ENCODE data around the gene INPP4B. TPM values are rescaled to one million over a fixed set of nuclear protein-coding genes. Genes with fewer than 3 reads are reported as not detected.
A peak's percentile ranks its signal among the peaks of the same experiment; 100 is the strongest.

Gene INPP4B
- total RNA-seq, 2 experiments from 2014 or later: 63.9 to 64.9 TPM

GRCh38 chr4:142292231-142292630, 553.9 kb downstream of the INPP4B start:
- H3K27me3 Mint-ChIP-seq: no peaks in the 10 kb centered on the region
- H3K27ac Mint-ChIP-seq: no peak overlapping the region
- CTCF ChIA-PET: interaction anchor here (1.1 kb wide), 1 partner anchor 17 kb away, joined by 4 read pairs; no protein-coding TSS in a partner anchor
- intact Hi-C loops (cut with micrococcal nuclease): no loop called here
- H3K4me1 Mint-ChIP-seq (ENCODE audit: low read depth): peaks cover 70% of the 10 kb centered on the region
- peaks cover 4% of the 10 kb centered on the region for H3K9me3 Mint-ChIP-seq
- no peak for DNase-seq
- no peak overlapping the region for H3K4me3 Mint-ChIP-seq
- peaks cover 38% of the 10 kb centered on the region for H3K36me3 Mint-ChIP-seq
- POLR2A ChIA-PET: no interaction called here

DNA sequence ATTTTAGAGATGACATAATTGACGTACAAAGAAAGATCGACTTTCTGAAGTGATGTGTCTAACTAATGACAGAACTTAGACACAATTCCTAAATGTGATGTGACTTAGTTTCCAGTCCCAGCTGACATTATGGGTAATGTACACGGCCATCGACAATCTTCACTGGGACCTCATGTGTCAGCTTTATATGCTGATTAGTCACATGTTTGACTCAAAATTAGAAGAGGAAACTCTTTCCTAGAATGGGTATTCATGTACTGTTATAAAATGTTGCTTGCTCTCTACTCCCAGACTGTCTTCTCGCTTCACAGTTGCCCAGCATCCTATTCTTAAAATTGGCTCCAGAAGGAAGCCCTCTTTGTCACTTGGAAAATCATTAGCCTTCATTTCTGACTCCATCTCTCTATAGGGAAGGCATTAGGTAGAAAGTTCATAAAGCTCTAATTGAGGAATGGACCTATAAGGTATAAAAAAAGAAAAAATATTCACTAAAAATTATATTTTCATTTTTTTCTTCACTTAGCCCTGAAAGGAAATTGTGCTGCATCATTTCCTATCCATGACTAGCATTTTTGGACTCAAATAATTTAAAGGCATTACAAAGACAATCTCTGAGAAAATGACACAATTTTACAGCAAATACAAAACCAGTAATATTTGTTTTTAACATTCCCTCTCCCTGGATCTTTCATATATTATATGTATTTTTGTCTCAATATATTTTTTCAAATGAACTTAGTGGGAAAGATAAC, 554.6 kb downstream of the INPP4B start:
- peak overlapping the region; percentile 43 for H3K27ac Mint-ChIP-seq
- peaks cover 68% of the 10 kb centered on the region for H3K4me1 Mint-ChIP-seq (ENCODE audit: low read depth)
- ChIA-PET POLR2A (interaction anchor here (1.0 kb wide), 1 partner anchor 26 kb away, joined by 3 read pairs; no protein-coding TSS in a partner anchor), CTCF (interaction anchor here (0.7 to 1.7 kb wide), 3 partner anchors 9 to 62 kb away, joined by 3 to 9 read pairs (median 4); no protein-coding TSS in a partner anchor)
- H3K4me3 Mint-ChIP-seq: no peak overlapping the region
- intact Hi-C loops (cut with micrococcal nuclease): loop anchor here (1.0 kb wide), 1 partner anchor 26 kb away; no protein-coding TSS in a partner anchor
- no peak for DNase-seq
- no peaks in the 10 kb centered on the region for H3K27me3 Mint-ChIP-seq
- H3K9me3 Mint-ChIP-seq: peaks cover 4% of the 10 kb centered on the region
- H3K36me3 Mint-ChIP-seq: peaks cover 38% of the 10 kb centered on the region

GRCh38 chr4:142287371-142287770, 558.7 kb downstream of the INPP4B start:
- ChIA-PET CTCF (interaction anchor here (1.0 to 2.8 kb wide), 3 partner anchors 37 to 280 kb away, joined by 3 to 11 read pairs (median 3); no protein-coding TSS in a partner anchor), POLR2A (no interaction called here)
- DNase-seq: no peak
- Mint-ChIP-seq H3K4me1 (ENCODE audit: low read depth) (peaks cover 30% of the 10 kb centered on the region), H3K27ac (no peak overlapping the region), H3K27me3 (no peaks in the 10 kb centered on the region), H3K36me3 (peaks cover 23% of the 10 kb centered on the region), H3K9me3 (peaks cover 4% of the 10 kb centered on the region), H3K4me3 (no peak overlapping the region)
- intact Hi-C loops (cut with micrococcal nuclease): loop anchor here (10.0 kb wide), 1 partner anchor 1227 kb away; the partner anchor contains the start of gene SMARCA5

GRCh38 chr4:142285222-142285583, 560.9 kb downstream of the INPP4B start:
- peaks cover 4% of the 10 kb centered on the region for H3K9me3 Mint-ChIP-seq
- H3K4me3 Mint-ChIP-seq: no peak overlapping the region
- POLR2A ChIA-PET: no interaction called here
- peaks cover 23% of the 10 kb centered on the region for H3K4me1 Mint-ChIP-seq (ENCODE audit: low read depth)
- H3K27ac Mint-ChIP-seq: no peak overlapping the region
- no peak for DNase-seq
- no peaks in the 10 kb centered on the region for H3K27me3 Mint-ChIP-seq
- intact Hi-C loops (cut with micrococcal nuclease): loop anchor here (10.0 kb wide), 1 partner anchor 1230 kb away; the partner anchor contains the start of gene SMARCA5
- CTCF ChIA-PET: interaction anchor here (1.0 to 2.4 kb wide), 3 partner anchors 9 to 282 kb away, joined by 3 to 11 read pairs (median 3); no protein-coding TSS in a partner anchor
- peaks cover 13% of the 10 kb centered on the region for H3K36me3 Mint-ChIP-seq

- Mint-ChIP-seq H3K36me3 (peaks cover 10% of the 10 kb centered on the region), H3K9me3 (peaks cover under 1% of the 10 kb centered on the region), H3K27ac (no peak overlapping the region), H3K4me3 (no peak overlapping the region), H3K27me3 (no peaks in the 10 kb centered on the region), H3K4me1 (ENCODE audit: low read depth) (peaks cover 21% of the 10 kb centered on the region)
- no peak for DNase-seq
- intact Hi-C loops (cut with micrococcal nuclease): loop anchor here (5.0 to 10.0 kb wide), 3 partner anchors 157 to 1230 kb away; partner anchors contain the start of gene SMARCA5
- ChIA-PET CTCF (interaction anchor here (1.0 to 2.4 kb wide), 9 partner anchors 8 to 434 kb away, joined by 3 to 11 read pairs (median 3); no protein-coding TSS in a partner anchor), POLR2A (interaction anchor here (0.8 kb wide), 1 partner anchor 117 kb away, joined by 4 read pairs; no protein-coding TSS in a partner anchor)
Observed at GRCh38 chr4:142284402-142285221, 561.5 kb downstream of the INPP4B start.

GRCh38 chr4:142282870-142283431, 563.1 kb downstream of the INPP4B start:
- intact Hi-C loops (cut with micrococcal nuclease): loop anchor here (1.0 to 10.0 kb wide), 8 partner anchors 11 to 1232 kb away; partner anchors contain the start of gene SMARCA5
- ChIA-PET POLR2A (no interaction called here), CTCF (interaction anchor here (0.6 to 2.4 kb wide), 36 partner anchors 8 to 563 kb away, joined by 3 to 14 read pairs (median 4); partner anchors contain the start of gene INPP4B)
- H3K9me3 Mint-ChIP-seq: no peaks in the 10 kb centered on the region
- peaks cover 4% of the 10 kb centered on the region for H3K36me3 Mint-ChIP-seq
- no peak overlapping the region for H3K4me3 Mint-ChIP-seq
- peaks cover 26% of the 10 kb centered on the region for H3K4me1 Mint-ChIP-seq (ENCODE audit: low read depth)
- H3K27me3 Mint-ChIP-seq: no peaks in the 10 kb centered on the region
- no peak for DNase-seq
- H3K27ac Mint-ChIP-seq: no peak overlapping the region

GRCh38 chr4:142281999-142282398, 564.1 kb downstream of the INPP4B start:
- Mint-ChIP-seq H3K36me3 (peaks cover 6% of the 10 kb centered on the region), H3K4me1 (ENCODE audit: low read depth) (peaks cover 30% of the 10 kb centered on the region), H3K27me3 (no peaks in the 10 kb centered on the region), H3K4me3 (no peak overlapping the region), H3K9me3 (no peaks in the 10 kb centered on the region), H3K27ac (no peak overlapping the region)
- no peak for DNase-seq
- POLR2A ChIA-PET: no interaction called here
- CTCF ChIA-PET: interaction anchor here (0.9 to 2.3 kb wide), 13 partner anchors 9 to 554 kb away, joined by 3 to 9 read pairs (median 4); no protein-coding TSS in a partner anchor
- intact Hi-C loops (cut with micrococcal nuclease): loop anchor here (2.0 to 10.0 kb wide), 6 partner anchors 73 to 1233 kb away; partner anchors contain the start of gene SMARCA5

GRCh38 chr4:142278663-142279062, 567.4 kb downstream of the INPP4B start:
- Mint-ChIP-seq H3K4me1 (ENCODE audit: low read depth) (peaks cover 54% of the 10 kb centered on the region), H3K27me3 (no peaks in the 10 kb centered on the region), H3K9me3 (no peaks in the 10 kb centered on the region), H3K4me3 (no peak overlapping the region), H3K36me3 (peaks cover 2% of the 10 kb centered on the region), H3K27ac (peak overlapping the region; percentile 30)
- POLR2A ChIA-PET: no interaction called here
- CTCF ChIA-PET: no interaction called here
- DNase-seq: no peak
- intact Hi-C loops (cut with micrococcal nuclease): no loop called here

DNA sequence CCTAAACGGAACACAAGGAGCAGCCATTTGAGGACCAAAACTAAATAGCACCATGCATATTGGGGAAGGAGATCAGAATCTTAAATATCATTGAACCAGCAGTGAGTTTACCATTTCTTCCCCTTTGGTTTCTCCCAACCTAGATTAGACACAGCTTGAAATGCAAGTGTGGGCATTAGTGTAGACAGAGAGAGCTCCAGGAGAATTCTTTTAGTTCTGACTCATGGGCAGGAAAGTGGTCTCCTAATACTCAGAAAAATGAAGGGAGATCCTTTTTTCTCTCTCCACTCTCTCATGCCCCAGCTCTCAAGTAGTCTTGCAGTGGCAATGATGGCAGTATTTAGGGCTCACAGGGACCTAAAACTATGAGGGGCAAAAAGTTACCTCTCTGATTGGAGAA, 567.9 kb downstream of the INPP4B start:
- ChIA-PET POLR2A (no interaction called here), CTCF (interaction anchor here (0.6 kb wide), 1 partner anchor 89 kb away, joined by 3 read pairs; no protein-coding TSS in a partner anchor)
- H3K27me3 Mint-ChIP-seq: no peaks in the 10 kb centered on the region
- H3K9me3 Mint-ChIP-seq: no peaks in the 10 kb centered on the region
- no peak overlapping the region for H3K4me3 Mint-ChIP-seq
- intact Hi-C loops (cut with micrococcal nuclease): no loop called here
- H3K36me3 Mint-ChIP-seq: peaks cover 2% of the 10 kb centered on the region
- no peak overlapping the region for H3K27ac Mint-ChIP-seq
- peaks cover 59% of the 10 kb centered on the region for H3K4me1 Mint-ChIP-seq (ENCODE audit: low read depth)
- no peak for DNase-seq

GRCh38 chr4:142274137-142274536, 572.0 kb downstream of the INPP4B start:
- Mint-ChIP-seq H3K36me3 (peaks cover 13% of the 10 kb centered on the region), H3K4me1 (ENCODE audit: low read depth) (peaks cover 81% of the 10 kb centered on the region)

GRCh38 chr4:142272452-142272851, 573.6 kb downstream of the INPP4B start:
- Mint-ChIP-seq H3K9me3 (no peaks in the 10 kb centered on the region), H3K36me3 (peaks cover 17% of the 10 kb centered on the region), H3K27ac (no peak overlapping the region), H3K4me1 (ENCODE audit: low read depth) (peaks cover 84% of the 10 kb centered on the region), H3K27me3 (no peaks in the 10 kb centered on the region), H3K4me3 (no peak overlapping the region)
- intact Hi-C loops (cut with micrococcal nuclease): no loop called here
- DNase-seq: no peak
- POLR2A ChIA-PET: no interaction called here
- CTCF ChIA-PET: interaction anchor here (0.8 to 1.0 kb wide), 2 partner anchors 10 to 12 kb away, joined by 3 read pairs; no protein-coding TSS in a partner anchor

More at GRCh38 chr4:142274137-142274536, 572.0 kb downstream of the INPP4B start:
- POLR2A ChIA-PET: interaction anchor here (1.2 kb wide), 1 partner anchor 127 kb away, joined by 3 read pairs; no protein-coding TSS in a partner anchor
- peak overlapping the region; percentile 31 for H3K27ac Mint-ChIP-seq
- H3K27me3 Mint-ChIP-seq: no peaks in the 10 kb centered on the region
- H3K4me3 Mint-ChIP-seq: no peak overlapping the region
- DNase-seq: no peak
- intact Hi-C loops (cut with micrococcal nuclease): no loop called here
- CTCF ChIA-PET: interaction anchor here (1.2 to 2.0 kb wide), 2 partner anchors 8 to 9 kb away, joined by 4 to 12 read pairs; no protein-coding TSS in a partner anchor
- no peaks in the 10 kb centered on the region for H3K9me3 Mint-ChIP-seq
